Measurements from ENCODE around the gene CMYA5. TPM values are rescaled to one million over a fixed set of nuclear protein-coding genes. Genes with fewer than 3 reads are reported as not detected.

The CMYA5 gene
- total RNA-seq, 4 donors from 2014 or later = 0.37 to 6.0 (median 3.2) TPM

- DNase-seq = no peak
- intact Hi-C loops (cut with DNase I; ENCODE audit: low total_unique reads) (no loop called here), in situ Hi-C loops (cut with MboI; ENCODE audit: low pct_ligation_motif_present in 1 of 4, low pct_unique_long_range_greater_than_20kb in 1 of 4, low sequenced_read_pairs in 3 of 4) (no loop called here)
- H3K4me1 ChIP-seq = no peaks in the 10 kb centered on the region
- no peak overlapping the region for H3K27ac ChIP-seq
- no peaks in the 10 kb centered on the region for H3K9me3 ChIP-seq
- TF ChIP-seq POLR2AphosphoS5 (IDR thresholded peaks at IDR 0.05) = no peak
- no peak for TF ChIP-seq CTCF (IDR thresholded peaks at IDR 0.05)
- TF ChIP-seq EP300 (IDR thresholded peaks at IDR 0.05; ENCODE audit: low read depth) = no peak
- no peak for TF ChIP-seq POLR2A (IDR thresholded peaks at IDR 0.05)
- no peak overlapping the region for H3K4me3 ChIP-seq
- H3K27me3 ChIP-seq = no peaks in the 10 kb centered on the region
- 55 to 76% methylated on average over 3 of the region's 3 CpGs for WGBS, 2 donors (ENCODE audit: low coverage in 1 of 2)
- H3K36me3 ChIP-seq = no peaks in the 10 kb centered on the region
Observed at GRCh38 chr5:79809743-79810142, 120.1 kb downstream of the CMYA5 start.

GRCh38 chr5:79811081-79811480 lies 121.4 kb downstream of the CMYA5 start:
- in situ Hi-C loops (cut with MboI; ENCODE audit: low pct_ligation_motif_present in 1 of 4, low pct_unique_long_range_greater_than_20kb in 1 of 4, low sequenced_read_pairs in 3 of 4) (no loop called here), intact Hi-C loops (cut with DNase I; ENCODE audit: low total_unique reads) (no loop called here)
- no peak for TF ChIP-seq CTCF (IDR thresholded peaks at IDR 0.05)
- TF ChIP-seq POLR2A (IDR thresholded peaks at IDR 0.05) = no peak
- TF ChIP-seq EP300 (IDR thresholded peaks at IDR 0.05; ENCODE audit: low read depth) = no peak
- no peak for TF ChIP-seq POLR2AphosphoS5 (IDR thresholded peaks at IDR 0.05)

DNA sequence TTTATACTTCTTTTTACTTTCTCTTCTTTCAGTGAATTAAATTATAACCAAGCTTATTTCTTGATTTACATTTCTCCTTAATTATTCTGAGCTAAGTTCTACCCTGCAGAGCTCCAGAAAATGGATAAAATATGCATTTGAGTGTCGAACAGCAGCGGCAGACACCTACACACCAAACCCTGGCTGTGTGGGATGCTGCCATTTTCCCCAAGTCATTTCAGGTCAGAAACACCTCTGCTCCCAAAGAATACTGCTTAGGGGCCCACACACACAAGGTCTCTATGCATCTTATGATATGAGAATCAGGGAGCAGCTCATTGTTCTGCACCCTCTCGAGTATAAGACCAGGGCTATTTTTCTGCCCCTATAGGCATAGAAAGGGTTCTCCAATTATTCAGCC lies 122.3 kb downstream of the CMYA5 start:
- Histone ChIP-seq H3K4me3 (no peak overlapping the region), H3K4me1 (no peaks in the 10 kb centered on the region), H3K27me3 (no peaks in the 10 kb centered on the region), H3K27ac (no peak overlapping the region), H3K9me3 (no peaks in the 10 kb centered on the region), H3K36me3 (no peaks in the 10 kb centered on the region)
- 88 to 90% methylated on average over 2 to 3 of the region's 3 CpGs for WGBS, 2 donors (ENCODE audit: low coverage in 1 of 2)
- in situ Hi-C loops (cut with MboI; ENCODE audit: low pct_ligation_motif_present in 1 of 4, low pct_unique_long_range_greater_than_20kb in 1 of 4, low sequenced_read_pairs in 3 of 4) (no loop called here), intact Hi-C loops (cut with DNase I; ENCODE audit: low total_unique reads) (no loop called here)
- DNase-seq = no peak
- TF ChIP-seq POLR2AphosphoS5 (IDR thresholded peaks at IDR 0.05) (no peak), CTCF (IDR thresholded peaks at IDR 0.05) (no peak), POLR2A (IDR thresholded peaks at IDR 0.05) (no peak)

More at GRCh38 chr5:79811081-79811480, 121.4 kb downstream of the CMYA5 start:
- no peaks in the 10 kb centered on the region for H3K27me3 ChIP-seq
- no peaks in the 10 kb centered on the region for H3K4me1 ChIP-seq
- DNase-seq = no peak
- WGBS, 2 donors (ENCODE audit: low coverage in 1 of 2) = 89 to 90% methylated on average over 2 of the region's 2 CpGs
- no peak overlapping the region for H3K27ac ChIP-seq
- H3K4me3 ChIP-seq = no peak overlapping the region
- no peaks in the 10 kb centered on the region for H3K9me3 ChIP-seq
- H3K36me3 ChIP-seq = no peaks in the 10 kb centered on the region

- H3K4me3 ChIP-seq = no peak overlapping the region
- in situ Hi-C loops (cut with MboI; ENCODE audit: low pct_ligation_motif_present in 1 of 4, low pct_unique_long_range_greater_than_20kb in 1 of 4, low sequenced_read_pairs in 3 of 4) = no loop called here
- no peaks in the 10 kb centered on the region for H3K9me3 ChIP-seq
- H3K36me3 ChIP-seq = no peaks in the 10 kb centered on the region
- no peak for DNase-seq
- WGBS, 2 donors (ENCODE audit: low coverage in 1 of 2) = 62 to 64% methylated on average over 2 of the region's 2 CpGs
- H3K4me1 ChIP-seq = no peaks in the 10 kb centered on the region
- H3K27ac ChIP-seq = no peak overlapping the region
- TF ChIP-seq POLR2AphosphoS5 (IDR thresholded peaks at IDR 0.05) = no peak
- TF ChIP-seq CTCF (IDR thresholded peaks at IDR 0.05) = no peak
- no peak for TF ChIP-seq POLR2A (IDR thresholded peaks at IDR 0.05)
- no peak for TF ChIP-seq EP300 (IDR thresholded peaks at IDR 0.05; ENCODE audit: low read depth)
- intact Hi-C loops (cut with DNase I; ENCODE audit: low total_unique reads) = no loop called here
- no peaks in the 10 kb centered on the region for H3K27me3 ChIP-seq
Observed at GRCh38 chr5:79814699-79815098, 125.1 kb downstream of the CMYA5 start.
